NB4 (cell line): ENCODE data around the gene ZC3H13.

ENCODE experiments used
- CTCF ChIP-seq: IDR thresholded peaks from one replicate; pipeline ENCODE4 v1.5.1; 2012; ENCODE audit warnings: low read depth, low read length
- POLR2A ChIP-seq: IDR thresholded peaks from 2 replicates; pipeline ENCODE4 v1.6.1; 2011; ENCODE audit warnings: mild to moderate bottlenecking; ENCODE audit not compliant: insufficient read length; ENCODE audit errors: extremely low read depth

- TF ChIP-seq CTCF: no peak
- no peak for TF ChIP-seq POLR2A
Observed at GRCh38 chr13:46040763-46041162, 11.8 kb downstream of the ZC3H13 start.
